Nephron progenitor cell (in vitro differentiated cells): Measurements from ENCODE around the gene CLCA1.
"Not testable (repeated sequence)": the region's sequence is repeated elsewhere in the genome, so short reads cannot be mapped to it uniquely, and the experiment has no call there.

Source experiments
- DNase-seq: peaks from one replicate; pipeline ENCODE4 v3.0.0; 2021
- H3K27ac Mint-ChIP-seq: 2 replicates; pipeline ENCODE4 v1.8.0; 2021; ENCODE audit warnings: mild to moderate bottlenecking, moderate library complexity, mixed read lengths
- H3K27me3 Mint-ChIP-seq: 2 replicates; pipeline ENCODE4 v1.8.0; 2021; ENCODE audit warnings: mild to moderate bottlenecking, low read depth, mixed read lengths; ENCODE audit not compliant: poor library complexity
- H3K36me3 Mint-ChIP-seq: 2 replicates; pipeline ENCODE4 v1.8.0; 2021; ENCODE audit warnings: low read depth, mixed read lengths
- H3K4me1 Mint-ChIP-seq: 2 replicates; pipeline ENCODE4 v1.8.0; 2021; ENCODE audit warnings: mixed read lengths
- H3K4me3 Mint-ChIP-seq: 2 replicates; pipeline ENCODE4 v1.8.0; 2021; ENCODE audit warnings: mild to moderate bottlenecking, moderate library complexity, mixed read lengths
- H3K9me3 Mint-ChIP-seq: 2 replicates; pipeline ENCODE4 v1.8.0; 2021; ENCODE audit warnings: mild to moderate bottlenecking, moderate library complexity, mixed read lengths
- CTCF ChIP-seq: fragments of 200-600 bp; sonication (generic); IDR thresholded peaks from 2 replicates; pipeline ENCODE4 v1.5.0; 2021; ENCODE audit warnings: antibody characterized with exemption

The CLCA1 gene

GRCh38 chr1:86502125-86502646, 33.5 kb downstream of the CLCA1 start:
- peak; percentile 56 for TF ChIP-seq CTCF
- not testable (repeated sequence) for H3K9me3 Mint-ChIP-seq, H3K36me3 Mint-ChIP-seq
- peaks cover 19% of the 10 kb centered on the region for H3K27me3 Mint-ChIP-seq
- peak overlapping the region; percentile 89 for H3K4me3 Mint-ChIP-seq
- peak overlapping the region; percentile 63 for H3K27ac Mint-ChIP-seq
- H3K4me1 Mint-ChIP-seq = peaks cover 25% of the 10 kb centered on the region
- peak; percentile 39 for DNase-seq

GRCh38 chr1:86502721-86503405, 34.1 kb downstream of the CLCA1 start:
- H3K4me3 Mint-ChIP-seq = peak overlapping the region; percentile 89
- DNase-seq = peak; percentile 11
- H3K36me3 Mint-ChIP-seq = no peaks in the 10 kb centered on the region
- peaks cover 19% of the 10 kb centered on the region for H3K27me3 Mint-ChIP-seq
- no peak for TF ChIP-seq CTCF
- H3K27ac Mint-ChIP-seq = no peak overlapping the region
- peaks cover 25% of the 10 kb centered on the region for H3K4me1 Mint-ChIP-seq
- no peaks in the 10 kb centered on the region for H3K9me3 Mint-ChIP-seq

GRCh38 chr1:86503406-86504136, 34.8 kb downstream of the CLCA1 start:
- H3K36me3 Mint-ChIP-seq = no peaks in the 10 kb centered on the region
- H3K4me3 Mint-ChIP-seq = peak overlapping the region; percentile 89
- DNase-seq = peak; percentile 27
- H3K27ac Mint-ChIP-seq = no peak overlapping the region
- H3K9me3 Mint-ChIP-seq = no peaks in the 10 kb centered on the region
- H3K4me1 Mint-ChIP-seq = peaks cover 25% of the 10 kb centered on the region
- no peak for TF ChIP-seq CTCF
- H3K27me3 Mint-ChIP-seq = peaks cover 19% of the 10 kb centered on the region

- Mint-ChIP-seq H3K27me3 (peaks cover 19% of the 10 kb centered on the region), H3K36me3 (no peaks in the 10 kb centered on the region), H3K4me3 (no peak overlapping the region), H3K27ac (no peak overlapping the region), H3K4me1 (peaks cover 25% of the 10 kb centered on the region), H3K9me3 (no peaks in the 10 kb centered on the region)
- DNase-seq = no peak
- no peak for TF ChIP-seq CTCF
These were observed 35.4 kb downstream of the CLCA1 start for GRCh38 chr1:86504137-86504479.

- no peak overlapping the region for H3K4me3 Mint-ChIP-seq
- peaks cover 19% of the 10 kb centered on the region for H3K27me3 Mint-ChIP-seq
- H3K4me1 Mint-ChIP-seq = peaks cover 25% of the 10 kb centered on the region
- no peak overlapping the region for H3K27ac Mint-ChIP-seq
- no peaks in the 10 kb centered on the region for H3K9me3 Mint-ChIP-seq
- TF ChIP-seq CTCF = no peak
- no peaks in the 10 kb centered on the region for H3K36me3 Mint-ChIP-seq
- no peak for DNase-seq
These were observed 36.3 kb downstream of the CLCA1 start for GRCh38 chr1:86504895-86505563.
